Measurements from ENCODE around the gene CST3.
"Not testable (repeated sequence)": the region's sequence is repeated elsewhere in the genome, so short reads cannot be mapped to it uniquely, and the experiment has no call there.

The CST3 gene

GRCh38 chr20:23627501-23627900 is 10.3 kb downstream of the CST3 start:
- no peak for DNase-seq

DNA sequence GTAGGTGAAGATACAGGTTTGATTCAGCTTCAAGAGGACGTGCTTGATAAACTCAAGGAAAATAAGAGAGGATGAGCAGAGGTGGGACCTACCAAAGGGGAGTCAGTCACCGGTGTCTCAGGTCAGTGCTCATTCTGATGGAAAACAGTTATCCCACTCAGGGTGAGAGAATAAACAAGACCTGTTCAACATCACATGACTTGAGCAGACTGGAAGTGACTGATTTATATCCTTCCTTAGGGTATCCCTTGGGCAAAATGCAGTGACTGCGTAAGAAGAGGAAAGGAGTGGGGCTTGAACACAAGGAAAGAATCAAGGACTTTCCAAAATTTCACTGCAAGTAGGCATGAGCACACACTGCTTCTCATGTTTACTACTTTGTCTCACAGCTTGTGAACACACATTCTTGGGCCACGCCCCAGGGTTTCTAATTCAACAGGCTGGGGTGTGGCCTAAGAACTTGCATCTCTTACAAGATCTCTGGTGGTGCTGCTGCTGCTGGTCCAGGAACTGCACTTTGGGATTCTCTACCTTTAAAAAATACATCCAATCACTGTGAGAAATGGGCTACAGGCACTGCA is 11.6 kb downstream of the CST3 start:
- DNase-seq, result no peak

GRCh38 chr20:23625236-23625964 is 12.4 kb downstream of the CST3 start:
- DNase-seq, result no peak

- DNase-seq, result no peak
These were observed 13.4 kb downstream of the CST3 start for GRCh38 chr20:23624324-23624691.

- DNase-seq, result no peak
These were observed 14.0 kb downstream of the CST3 start for GRCh38 chr20:23623666-23624323.

DNA sequence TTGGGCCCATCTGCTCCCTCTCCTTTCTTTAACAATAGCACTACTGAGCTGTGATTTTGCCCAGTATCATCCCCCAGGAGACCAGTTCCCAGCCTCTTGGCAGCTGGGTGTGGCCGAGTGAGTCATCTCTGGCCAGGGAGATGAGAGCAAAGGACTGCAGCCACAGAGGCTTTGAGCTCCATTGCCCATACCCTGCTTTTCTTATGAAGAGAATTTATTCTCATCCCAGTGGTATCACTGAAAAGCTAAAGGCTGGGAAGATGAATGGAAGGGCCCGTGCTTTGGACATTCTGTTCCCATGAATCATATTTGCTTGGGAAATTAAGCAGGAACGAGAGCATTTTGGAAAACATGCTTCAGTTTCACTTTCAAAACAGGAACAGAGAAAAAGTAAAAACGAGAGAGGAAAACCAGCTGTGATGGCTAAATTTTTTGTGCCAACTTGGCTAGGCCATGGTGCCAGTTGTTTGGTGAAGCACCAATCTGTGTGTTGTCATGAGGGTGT is 14.9 kb downstream of the CST3 start:
- peak; percentile 52 for DNase-seq

DNA sequence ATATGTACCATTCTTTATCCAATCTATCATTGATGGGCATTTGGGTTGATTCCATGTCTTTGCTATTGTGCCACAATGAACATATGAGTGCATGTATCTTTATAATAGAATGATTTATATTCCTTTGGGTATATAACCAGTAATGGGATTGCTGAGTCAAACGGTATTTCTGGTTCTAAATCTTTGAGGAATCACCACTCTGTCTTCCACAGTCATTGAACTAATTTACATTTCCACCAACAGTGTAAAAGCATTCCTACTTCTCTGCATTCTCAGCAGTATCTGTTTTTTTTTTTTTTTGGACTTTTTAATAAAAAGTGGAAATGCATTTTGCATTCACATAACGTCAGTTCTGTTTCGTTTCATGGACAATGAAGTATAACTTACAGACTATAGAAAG is 15.4 kb downstream of the CST3 start:
- DNase-seq, result not testable (repeated sequence)

GRCh38 chr20:23620670-23621386 is 16.9 kb downstream of the CST3 start:
- DNase-seq, result not testable (repeated sequence)

GRCh38 chr20:23614163-23614562 is 23.6 kb downstream of the CST3 start:
- DNase-seq, result no peak

DNA sequence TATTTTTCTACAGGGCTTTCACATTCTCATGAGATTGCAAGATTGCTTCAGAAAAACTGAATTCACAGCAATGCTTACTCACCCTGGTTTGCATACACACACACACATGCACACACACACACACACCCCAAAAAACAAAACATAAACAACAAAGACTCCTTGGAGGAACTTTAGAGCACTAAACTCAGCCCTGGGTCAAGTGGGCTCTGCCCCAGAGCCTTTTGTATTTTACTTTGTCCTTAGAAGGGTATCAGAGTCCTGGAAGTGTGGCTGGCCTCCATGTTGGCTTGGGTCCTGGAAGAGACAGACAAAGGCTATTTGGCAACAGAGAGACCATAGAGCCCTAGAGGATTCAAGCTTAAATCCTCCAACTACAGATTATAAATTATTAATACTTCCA is 24.1 kb downstream of the CST3 start:
- no peak for DNase-seq

DNA sequence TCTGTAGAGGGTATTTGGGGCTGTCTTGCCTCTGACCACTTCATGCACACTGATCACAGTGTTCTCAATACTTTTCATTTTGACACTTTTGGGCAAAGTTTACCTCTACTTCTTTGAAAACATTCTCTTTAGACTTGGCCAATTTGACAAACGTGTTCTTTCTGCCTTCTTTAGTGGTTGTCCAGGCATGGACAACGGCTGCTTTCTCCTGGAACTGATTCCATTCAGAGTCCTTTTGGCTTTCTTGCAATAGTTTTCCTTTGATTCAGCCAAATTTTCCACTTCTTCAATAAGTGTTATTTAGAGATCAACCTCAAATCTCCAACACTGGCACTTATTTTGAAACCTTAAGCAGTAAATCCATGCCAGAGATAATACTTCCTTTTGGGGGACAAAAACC is 25.4 kb downstream of the CST3 start:
- DNase-seq, result no peak

DNA sequence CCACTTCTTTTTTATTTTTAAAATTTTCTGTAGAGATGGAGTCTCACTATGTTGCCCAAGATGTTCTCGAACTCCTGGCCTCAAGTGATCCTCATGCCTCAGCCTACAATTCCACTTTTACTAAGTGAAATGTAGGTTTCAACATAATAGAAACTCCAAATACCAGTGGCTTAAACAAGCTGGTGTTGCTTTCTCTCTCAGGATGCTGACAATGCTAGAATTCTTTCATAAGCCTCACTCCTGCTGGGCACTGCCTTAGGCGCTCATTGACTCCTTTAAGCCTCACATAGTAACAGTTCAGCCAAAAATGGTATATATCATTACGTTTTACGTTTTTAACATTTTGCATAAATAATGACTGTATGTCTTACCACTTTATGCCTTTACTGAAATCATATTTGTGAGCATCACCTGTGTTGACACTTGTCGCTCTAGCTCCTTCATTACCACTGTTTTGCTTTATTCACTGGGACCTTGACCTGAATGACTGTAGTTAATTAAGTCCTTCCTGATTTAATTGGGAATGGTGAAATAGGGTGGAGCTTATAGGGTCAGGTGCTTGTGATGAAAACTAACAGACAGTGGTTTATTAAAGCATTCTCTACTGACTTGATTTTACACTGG is 28.2 kb downstream of the CST3 start:
- DNase-seq, result no peak

- DNase-seq, result no peak
These were observed 29.4 kb downstream of the CST3 start for GRCh38 chr20:23608251-23608846.

GRCh38 chr20:23607497-23608245 is 30.1 kb downstream of the CST3 start:
- DNase-seq, result no peak

GRCh38 chr20:23606652-23607049 is 31.1 kb downstream of the CST3 start:
- DNase-seq, result peak; percentile 79

DNA sequence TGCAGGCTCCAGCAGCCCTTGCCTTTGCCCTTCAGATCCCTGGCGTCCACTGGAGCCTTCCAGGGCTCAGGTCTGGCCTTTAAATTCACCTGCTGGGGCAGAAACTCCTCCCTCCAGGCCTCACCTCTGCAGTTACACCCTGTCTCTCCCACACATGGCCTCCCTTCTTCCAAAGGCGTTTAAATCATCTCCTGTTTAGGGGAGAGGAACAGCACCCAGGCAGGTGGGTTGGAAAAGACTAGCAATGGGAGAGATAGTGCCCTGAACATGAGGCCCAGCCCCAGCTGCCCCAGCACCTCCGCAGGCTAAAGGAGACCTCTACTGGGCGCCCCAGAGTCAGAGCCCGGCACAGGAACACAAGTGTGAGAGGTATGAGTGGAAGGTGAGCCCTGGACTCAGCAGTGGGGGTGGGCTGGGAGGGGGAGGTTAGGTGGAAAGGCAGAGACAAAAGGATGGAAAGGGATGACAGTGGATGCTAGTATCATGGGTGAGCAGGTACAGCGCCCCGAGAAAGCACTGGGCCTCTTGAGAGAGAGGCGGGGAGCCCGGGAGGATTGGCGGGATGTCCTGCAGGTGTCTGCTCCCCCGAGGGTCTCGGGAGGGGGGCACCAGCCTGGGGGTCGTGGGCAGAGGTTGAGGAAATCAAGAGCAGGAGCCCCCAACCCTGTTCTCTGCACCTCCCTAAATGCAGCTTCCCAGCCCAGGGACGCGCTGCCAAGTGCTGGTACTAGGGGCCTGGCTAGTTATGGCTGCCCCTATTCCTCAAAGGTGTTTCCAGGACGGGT is 31.7 kb downstream of the CST3 start, which contains the start of gene CST9:
TSS of gene CST9 (minus strand) at position 51 of the 785 bp plus-strand sequence. CDS start 53 bp downstream, outside the sequence.
- DNase-seq, result no peak

GRCh38 chr20:23604306-23604705 is 33.4 kb downstream of the CST3 start:
- DNase-seq, result no peak

- no peak for DNase-seq
These were observed 34.4 kb downstream of the CST3 start for GRCh38 chr20:23603321-23603720.

- DNase-seq, result no peak
These were observed 35.1 kb downstream of the CST3 start for GRCh38 chr20:23602699-23603098.

DNA sequence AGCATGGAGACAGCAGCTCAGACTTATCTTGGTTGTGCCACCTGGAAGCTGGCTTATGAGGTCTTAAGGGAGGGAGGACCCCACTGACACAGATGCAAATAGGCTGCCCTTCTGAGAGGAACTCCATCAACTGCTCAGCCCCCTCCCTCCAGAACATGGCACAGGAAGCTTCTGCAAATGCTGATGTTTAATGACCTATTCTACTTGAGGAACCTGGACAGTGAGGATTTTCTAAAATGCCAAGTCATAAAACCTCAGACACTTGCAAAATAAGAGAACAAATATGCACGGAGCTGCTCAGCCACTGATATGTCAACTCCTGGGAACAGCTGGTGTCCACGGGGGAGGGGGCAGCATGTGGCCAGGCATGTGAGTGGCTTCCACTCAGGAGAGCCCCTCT is 35.5 kb downstream of the CST3 start:
- DNase-seq, result no peak

GRCh38 chr20:23601715-23602114 is 36.0 kb downstream of the CST3 start:
- DNase-seq, result no peak
